C1 segment of cervical spinal cord (tissue), 14 donors: ENCODE data around the gene VCL.
A peak's percentile ranks its signal among the peaks of the same experiment; 100 is the strongest.
"Not testable (repeated sequence)": the region's sequence is repeated elsewhere in the genome, so short reads cannot be mapped to it uniquely, and the experiment has no call there.

Experiments
- DNase-seq, 14 donors: peaks; one replicate each; lab custom pipeline; 2025; lab: John Stamatoyannopoulos, UW

VCL gene

DNA sequence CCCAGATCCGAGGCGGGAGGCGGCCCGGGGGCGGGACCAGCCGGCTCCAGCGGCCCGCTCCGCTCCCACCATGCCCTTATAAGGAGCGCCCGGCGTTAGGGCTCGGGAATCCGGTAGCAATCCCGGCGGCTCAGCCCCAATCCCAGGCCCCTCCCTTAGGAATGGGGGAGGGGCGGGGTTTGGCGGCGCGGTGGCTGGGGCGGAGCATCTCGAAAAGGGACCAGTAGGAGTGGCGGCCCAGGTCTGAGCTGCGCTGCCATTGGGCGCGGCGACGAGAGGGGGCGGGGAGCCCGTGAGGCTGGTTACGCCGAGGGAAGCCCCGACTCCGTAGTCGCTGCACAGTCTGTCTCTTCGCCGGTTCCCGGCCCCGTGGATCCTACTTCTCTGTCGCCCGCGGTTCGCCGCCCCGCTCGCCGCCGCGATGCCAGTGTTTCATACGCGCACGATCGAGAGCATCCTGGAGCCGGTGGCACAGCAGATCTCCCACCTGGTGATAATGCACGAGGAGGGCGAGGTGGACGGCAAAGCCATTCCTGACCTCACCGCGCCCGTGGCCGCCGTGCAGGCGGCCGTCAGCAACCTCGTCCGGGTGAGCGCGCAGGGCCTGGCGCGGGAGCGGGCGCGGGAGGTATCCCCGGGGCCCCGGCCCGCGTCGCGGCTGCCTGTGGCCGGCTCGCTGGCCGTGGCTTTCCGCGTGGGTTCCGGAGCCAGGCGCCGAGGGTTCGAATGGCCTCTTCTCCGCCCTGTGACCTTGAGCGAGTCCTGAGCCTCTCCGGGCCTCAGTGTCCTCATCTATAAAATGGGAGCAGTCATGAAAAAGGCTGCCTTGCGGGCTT is at the start of gene VCL:
VCL (plus strand) TSS at position 330 of the 836 bp plus-strand sequence; CDS start at position 422, 92 bp downstream.
- DNase-seq, result peak; percentile 71 to 98 (median 91)

DNA sequence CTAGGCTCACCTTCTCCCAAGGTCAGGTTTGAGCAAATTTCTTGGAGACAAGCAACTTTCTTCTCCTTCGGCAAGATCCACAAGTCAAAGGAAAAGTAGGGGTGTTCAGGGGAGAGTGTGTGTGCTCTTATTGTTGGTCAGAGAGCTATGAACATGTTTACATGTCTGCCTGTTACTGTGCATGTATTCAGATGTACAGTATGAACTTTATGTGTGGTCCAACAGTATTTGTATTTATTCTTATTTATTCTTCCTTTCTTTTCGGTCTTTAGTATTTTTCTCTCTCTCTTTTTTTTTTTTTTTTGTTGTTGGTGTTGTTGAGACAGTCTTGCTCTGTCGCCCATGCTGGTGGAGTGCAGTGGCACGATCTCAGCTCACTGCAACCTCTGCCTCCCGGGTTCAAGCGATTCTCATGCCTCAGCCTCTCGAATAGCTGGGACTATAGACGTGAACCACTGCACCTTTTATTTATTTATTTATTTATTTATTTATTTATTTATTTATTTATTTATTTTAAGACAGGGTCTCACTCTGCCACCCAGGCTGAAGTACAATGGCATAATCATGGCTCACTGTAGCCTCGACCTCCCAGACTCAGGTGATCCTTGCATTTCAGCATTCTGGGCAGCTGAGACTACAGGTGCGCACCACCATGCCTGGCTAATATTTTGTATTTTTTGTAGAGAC is 48.8 kb upstream of the VCL start:
- DNase-seq, result no peak

DNA sequence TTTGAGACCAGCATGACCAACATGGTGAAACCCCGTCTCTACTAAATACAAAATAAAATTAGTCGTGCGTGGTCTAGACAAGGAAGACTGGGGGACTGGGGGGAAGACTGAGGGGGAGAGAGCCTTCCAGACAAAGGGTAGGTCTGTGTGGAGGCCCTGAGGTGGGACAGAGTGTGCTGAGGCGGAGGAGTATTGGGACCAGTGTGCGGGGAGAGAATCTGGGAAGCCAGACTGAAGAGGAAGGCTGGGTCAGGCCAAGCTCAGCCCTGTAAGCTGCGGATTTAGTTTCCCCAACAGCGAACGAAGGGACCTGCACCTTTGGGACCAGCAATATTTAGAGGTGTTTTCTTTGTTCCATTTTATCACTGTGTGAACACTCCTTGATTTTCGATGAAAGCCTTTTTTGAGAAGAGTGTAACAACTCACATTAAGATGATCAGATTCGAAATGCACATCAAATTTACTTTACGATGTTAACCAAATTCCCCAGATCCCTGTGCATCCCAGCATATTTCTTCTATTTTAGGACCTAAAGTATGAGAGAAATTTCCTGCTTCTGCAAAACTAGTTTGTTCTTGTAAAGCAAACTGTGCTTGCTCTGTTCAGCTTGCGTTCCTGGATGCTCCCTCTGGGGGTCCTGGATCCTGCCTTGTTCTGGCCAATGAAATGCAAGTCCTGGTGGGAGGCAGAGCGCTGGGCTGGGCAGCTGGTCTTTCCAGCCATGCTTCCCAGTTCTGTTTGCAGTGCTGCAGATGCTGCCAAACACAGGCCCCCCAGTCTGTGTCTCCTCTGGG is 47.6 kb upstream of the VCL start:
- DNase-seq, result no peak

DNA sequence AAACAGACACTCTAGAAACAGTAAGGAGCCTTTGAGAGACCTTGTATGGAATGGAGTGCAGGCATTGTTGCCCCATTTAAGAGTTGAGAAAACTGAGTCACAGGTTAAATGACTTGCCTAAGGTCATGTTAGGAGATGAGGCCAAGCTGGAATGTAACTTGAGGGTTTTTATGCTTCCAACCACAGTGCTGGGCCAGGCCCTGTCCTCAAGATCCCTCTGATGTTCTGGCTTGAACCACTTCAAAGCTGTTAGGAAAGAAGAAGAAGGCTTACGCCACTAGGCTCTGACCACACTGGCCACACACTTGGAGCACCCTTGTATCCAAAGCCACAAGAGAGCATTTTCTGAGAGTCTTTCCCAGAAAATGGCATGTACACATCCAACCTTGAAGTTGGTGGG is 44.3 kb upstream of the VCL start:
- DNase-seq, result no peak

DNA sequence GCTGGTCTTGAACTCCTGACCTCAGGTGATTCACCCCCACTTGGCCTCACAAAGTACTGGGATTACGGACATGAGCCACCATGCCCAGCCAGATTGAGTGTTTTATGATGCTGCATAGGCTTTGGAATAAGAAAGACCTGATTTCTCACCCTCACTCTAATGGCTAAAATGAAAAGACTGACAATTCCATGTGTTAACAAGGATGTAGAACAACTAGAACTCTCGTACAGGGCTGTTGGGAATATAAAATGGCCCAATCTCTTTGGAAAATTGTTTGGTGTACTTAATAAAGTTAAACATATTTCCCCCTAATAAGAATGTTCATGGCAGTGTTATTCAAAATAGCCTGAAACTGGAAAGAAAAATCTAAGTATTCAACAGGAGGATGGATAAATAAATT is 43.2 kb upstream of the VCL start:
- no peak for DNase-seq

DNA sequence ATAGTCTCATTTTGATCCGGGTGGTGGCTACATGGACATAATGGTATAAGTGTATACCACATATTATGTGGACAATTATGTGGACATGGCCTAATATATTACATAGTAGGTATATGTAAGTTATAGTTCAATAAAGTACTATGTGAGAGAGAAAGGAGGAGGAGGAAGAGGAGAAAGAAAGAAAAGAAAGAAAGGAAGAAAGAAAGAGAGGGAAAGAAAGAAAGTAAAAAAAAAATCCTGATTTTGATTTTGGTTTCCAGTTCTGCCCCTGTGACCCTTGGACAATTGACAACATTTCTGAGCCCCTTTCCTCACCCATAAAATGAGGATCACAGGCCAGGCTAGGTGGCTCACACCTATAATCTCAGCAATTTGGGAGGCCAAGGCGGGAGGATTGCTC is 42.2 kb upstream of the VCL start:
- no peak for DNase-seq

DNA sequence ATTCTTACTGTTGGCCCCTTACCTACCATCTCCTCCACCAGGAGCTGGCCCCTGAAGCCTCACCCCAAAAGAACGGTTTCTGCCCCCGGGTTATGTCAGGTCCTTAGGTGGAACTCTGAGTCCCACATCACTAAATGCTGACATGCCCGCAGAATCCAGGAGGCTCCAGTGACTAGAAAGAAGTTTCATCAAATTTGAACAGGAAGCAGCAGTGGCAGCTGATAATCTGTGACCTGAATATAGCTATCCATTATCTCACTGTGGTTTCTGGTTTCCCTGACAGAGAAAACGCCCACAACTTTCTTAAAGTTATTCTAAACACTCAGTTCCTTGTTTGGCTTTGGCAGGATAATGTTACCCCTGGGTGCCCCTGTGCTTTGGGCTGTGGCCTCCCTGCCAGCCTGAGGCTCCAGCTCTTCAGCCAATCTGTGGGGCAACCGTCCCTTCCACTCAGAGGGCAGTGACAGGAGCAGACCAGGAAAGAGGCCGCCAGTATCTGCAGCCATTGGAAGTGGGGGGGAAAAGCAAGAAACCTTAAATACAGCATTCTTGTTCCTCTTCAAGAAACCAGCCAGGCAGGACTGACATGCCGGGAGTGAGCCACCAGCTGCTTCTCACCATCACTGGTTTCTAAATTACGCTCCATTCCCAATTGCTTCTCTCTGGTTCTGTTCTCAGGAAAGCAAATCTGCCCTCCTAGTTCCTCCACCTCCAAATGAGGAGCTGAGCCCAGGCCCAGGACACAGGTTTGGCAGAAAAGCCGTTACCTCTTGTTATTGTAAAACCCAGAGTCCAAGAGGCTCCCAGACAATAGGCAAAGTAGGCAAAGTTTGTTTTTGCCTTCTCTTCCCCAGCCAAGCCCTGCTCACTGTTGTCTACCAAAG is 41.2 kb upstream of the VCL start:
- DNase-seq, result peak in 3 of 14 donors; percentile 18 to 24 (median 21)

DNA sequence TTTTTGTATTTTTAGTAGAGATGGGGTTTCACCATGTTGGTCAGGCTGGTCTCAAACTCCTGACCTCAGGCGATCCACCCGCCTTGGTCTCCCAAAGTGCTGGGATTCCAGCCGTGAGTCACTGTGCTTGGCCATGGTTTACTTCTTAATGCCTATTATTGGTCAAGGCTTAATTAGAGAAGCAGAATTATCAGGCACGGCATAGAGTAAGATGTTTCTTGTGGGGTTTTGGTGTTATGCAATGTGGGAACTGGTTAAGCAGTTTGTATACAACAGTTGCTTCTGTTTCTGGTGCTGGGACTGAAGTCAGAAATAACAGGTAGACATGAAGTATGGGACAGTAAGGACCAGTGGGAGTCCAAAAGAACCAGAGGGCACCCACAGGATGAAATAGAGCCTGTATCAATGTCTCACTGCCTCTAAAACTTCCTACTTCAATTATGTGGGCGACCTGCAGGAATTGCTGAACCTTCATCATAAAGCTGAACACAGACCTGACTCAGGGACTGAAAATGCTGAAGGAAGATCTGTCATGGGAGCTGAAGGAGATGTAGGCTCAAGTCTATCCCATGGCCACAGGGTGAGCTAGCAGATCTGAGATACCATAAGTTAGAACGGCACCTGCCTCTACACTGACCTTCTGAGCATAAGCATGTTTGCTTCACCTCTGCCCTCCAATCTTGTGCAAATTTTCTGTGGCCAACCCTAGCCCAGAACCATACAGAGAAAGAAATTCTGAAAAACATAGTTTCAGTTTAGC is 38.3 kb upstream of the VCL start:
- no peak for DNase-seq

DNA sequence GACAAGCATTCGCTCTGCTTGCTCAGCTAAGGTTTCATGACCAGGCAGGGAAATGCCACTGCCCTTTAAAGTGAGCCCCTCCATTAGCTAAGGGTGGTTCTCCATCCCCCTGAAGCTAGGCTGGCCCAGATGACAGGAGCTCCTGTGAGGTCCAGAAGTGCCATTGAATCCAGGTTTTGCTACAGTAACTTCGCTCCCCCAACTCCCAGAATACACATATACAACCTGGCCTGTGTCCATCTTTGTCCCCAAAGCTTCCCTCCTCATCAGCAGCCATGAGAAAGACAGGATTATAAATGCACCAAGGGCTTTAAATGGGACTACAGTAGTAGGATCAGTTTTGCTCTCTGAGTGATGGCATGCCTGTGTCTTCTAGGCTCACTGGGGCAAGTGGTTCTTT is 35.5 kb upstream of the VCL start:
- DNase-seq, result no peak

DNA sequence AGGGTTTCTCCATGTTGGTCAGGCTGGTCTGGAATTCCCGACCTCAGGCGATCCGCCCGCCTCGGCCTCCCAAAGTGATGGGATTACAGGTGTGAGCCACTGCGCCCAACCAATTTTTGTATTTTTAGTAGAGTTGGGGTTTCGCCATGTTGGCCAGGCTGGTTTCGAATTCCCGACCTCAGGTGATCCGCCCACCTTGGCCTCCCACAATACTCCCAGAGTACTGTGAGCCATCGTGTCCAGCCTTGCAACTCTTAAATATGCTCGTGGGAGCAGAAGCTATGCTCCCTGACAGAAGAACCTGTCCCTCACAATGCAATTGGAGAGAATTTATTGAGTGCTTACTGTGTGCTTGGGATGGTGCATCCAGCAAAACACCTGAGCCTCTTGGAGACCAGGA is 34.4 kb upstream of the VCL start:
- DNase-seq, result not testable (repeated sequence)

DNA sequence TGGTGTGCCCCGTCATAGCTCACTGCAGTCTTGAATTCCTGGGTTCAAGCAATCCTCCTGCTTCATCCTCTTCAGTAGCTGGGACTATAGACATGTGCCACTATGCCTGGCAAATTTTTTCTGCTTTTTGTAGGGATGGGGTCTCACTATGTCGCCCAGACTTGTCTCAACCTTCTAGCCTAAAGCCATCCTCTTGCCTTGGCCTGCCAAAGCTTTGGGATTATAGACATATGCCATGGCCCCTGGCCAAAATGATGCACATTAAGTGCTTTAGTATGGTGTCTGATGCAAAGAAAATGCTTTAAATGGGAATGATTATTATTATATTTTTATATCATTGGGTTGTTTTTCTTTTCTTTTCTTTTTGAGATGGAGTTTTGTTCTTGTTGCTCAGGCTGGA is 33.2 kb upstream of the VCL start:
- no peak for DNase-seq

DNA sequence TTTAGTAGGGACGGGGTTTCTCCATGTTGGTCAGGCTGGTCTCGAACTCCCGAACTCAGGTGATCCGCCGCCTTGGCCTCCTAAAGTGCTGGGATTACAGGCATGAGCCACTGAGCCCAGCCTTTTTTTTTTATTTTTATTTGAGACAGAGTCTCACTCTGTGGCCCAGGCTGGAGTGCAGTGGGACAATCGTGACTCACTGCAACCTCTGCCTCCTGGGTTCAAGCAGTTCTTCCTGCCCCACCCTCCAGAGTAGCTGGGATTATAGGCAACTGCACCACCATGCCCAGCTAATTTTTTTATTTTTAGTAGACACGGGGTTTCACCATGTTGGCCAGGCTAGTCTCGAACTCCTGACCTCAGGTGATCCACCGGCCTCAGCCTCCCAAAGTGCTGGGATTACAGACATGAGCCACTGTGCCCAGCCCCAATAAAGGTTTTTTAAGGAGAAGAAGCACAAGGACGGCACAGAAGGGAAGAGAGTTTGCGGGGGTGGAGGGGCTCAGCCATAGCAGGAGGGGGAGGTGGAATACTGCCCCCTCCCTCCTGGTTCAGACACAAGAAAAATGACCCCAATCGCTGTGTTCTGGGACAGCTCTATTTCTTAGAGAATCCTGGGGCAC is 32.5 kb upstream of the VCL start:
- not testable (repeated sequence) for DNase-seq

DNA sequence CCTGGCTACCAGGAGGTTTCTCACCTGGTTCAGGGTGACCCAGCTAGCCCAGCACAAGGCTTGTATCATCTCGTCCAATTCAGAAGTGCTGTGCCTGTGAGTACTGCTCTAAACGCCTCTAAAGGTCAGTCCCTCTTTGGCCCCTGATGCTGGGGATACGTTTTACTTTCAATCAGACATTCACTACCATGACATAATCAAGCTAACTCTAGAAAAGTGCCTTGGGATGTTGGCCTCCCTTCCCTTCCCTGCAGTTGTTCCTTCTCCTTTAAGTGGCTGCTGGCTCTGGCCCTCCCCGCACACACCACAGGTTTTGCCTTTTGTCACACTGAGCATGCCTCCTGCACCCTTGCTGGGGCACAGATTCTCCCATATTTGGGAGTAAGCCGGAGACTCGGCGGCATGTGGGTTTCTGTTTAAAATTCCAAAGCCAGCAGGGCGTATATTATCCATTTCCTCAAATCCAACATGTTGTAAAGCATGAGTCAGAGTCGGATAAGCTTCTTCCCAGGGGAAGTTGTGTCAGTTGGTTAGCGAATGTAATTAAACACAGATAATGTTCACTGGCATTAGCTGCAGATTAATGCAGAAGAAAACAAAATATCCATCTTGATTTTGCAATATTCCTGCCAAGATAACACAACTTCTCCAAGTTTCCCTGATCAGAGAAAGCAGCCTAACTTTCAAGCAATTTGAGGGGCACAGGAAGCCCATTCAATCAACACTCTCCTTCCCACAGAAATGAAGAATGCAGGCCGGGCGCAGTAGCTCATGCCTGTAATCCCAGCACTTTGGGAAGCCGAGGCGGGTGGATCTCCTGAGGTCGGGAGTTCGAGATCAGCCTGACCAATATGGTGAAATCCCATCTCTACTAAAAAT is 31.8 kb upstream of the VCL start:
- DNase-seq, result peak in 3 of 14 donors; percentile 7 to 33 (median 16)

DNA sequence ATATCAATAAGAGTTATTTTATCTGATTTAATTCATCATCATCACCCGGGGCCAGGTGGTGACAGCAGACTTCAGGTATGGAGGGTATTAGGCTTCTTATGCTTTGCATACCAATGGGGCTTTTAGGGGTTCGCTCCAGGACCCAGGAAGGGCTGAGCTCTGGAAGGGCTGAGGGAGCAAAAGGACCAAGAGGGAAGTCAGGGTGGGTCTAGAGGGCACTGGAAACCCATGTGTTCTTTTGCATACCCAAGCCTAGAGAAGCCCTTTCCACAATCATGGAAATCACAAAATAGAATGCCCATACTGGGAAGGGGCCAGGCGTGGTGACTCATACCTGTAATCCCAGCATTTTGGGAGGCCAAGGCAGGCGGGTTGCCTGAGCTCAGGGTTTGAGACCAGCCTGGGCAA is 30.9 kb upstream of the VCL start:
- DNase-seq, result no peak

DNA sequence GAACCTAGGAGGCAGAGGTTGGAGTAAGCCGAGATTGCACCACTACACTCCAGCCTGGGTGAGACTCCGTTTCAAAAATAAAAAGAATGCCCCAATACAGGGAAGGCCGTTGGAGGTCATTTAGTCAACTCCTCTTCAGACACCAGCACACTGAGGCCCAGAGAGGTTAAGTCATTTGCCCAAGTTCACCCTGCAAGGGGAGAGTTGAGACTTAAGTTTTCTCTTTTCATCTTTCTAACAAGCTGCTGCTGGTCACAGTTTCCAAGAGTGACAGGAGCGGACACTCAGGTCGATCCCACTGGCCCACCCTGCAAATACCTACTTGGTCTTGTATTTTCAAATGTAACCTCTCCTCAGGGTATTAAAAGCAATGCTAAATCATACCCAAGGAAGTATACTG is 30.4 kb upstream of the VCL start:
- DNase-seq, result no peak

DNA sequence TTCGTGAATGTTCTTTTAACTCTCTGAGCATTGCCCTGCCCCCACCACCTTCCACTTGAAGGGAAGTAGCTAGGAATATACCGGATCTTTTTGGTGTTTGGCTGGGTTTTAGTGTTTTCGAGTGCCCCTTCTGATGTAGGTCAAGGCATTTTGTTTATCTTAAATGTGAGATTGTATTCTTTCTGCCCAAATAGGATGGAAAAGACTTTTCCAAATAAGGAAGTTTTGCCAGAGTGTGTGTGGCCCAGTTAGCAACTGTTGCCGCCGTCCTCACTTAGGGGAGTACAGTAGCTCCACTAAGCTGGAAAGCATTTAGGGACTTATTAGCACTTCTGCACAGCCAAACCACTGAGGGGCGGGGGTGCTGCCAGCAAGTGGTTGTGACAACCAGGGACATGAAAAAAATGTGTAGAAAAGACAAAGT is 29.8 kb upstream of the VCL start:
- DNase-seq, result no peak

DNA sequence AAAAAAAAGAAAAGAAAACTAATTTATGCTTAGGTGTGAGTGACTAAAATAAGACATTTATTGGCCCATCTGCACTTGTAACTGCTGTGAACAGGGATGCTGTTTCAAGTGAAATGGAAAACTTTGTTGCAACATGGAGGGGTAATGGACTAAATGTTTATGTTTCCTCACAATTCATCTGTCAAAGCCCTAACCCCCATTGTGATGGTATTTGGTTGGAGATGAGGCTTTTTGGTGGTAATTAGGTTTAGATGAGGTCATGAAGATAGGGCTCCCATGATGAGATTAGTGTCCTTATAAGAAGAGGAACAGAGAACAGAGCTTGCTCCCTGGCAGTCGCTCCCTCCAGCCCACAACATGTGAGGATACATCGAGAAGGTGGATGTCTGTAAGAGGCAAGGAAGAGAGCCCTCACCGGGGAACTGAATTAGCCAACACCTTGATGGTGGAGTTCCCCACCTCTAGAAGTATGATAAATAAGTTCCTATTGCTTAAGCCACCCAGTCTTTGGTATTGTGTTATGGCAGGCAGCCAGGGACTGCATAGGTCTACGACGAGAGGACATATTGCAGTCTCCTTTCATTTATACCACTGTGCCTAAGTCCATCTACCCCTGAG is 28.6 kb upstream of the VCL start:
- DNase-seq, result no peak

DNA sequence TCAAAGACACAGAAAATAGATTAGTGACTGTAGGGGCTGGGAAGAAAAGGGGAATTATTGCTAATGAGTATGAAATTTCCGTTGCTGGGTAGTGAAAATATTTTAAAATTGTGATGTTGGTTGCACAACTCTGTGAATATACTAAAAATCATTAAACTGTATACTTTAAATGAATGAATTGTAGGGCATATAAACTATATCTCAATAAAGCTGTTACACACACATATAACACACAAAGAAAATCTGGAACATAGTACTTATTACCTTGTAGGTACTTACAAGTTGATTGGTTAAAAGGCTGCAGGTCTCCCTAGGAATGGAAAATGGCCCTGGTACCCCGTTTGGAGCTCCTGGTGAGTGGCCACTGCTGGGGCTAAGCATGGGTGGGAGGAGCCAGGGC is 27.1 kb upstream of the VCL start:
- no peak for DNase-seq
